ENCODE measurements around the gene RTN4.
A peak's percentile ranks its signal among the peaks of the same experiment; 100 is the strongest.

The RTN4 gene

GRCh38 chr2:54968561-54969218, 81.6 kb downstream of the RTN4 start:
- DNase-seq, result no peak

GRCh38 chr2:54967759-54968365, 82.4 kb downstream of the RTN4 start:
- DNase-seq, result no peak

- DNase-seq, result no peak
Observed at GRCh38 chr2:54967269-54967668, 83.0 kb downstream of the RTN4 start.

- no peak for DNase-seq
Observed at GRCh38 chr2:54966837-54967236, 83.4 kb downstream of the RTN4 start.

- DNase-seq, result no peak
Observed at GRCh38 chr2:54966165-54966832, 84.0 kb downstream of the RTN4 start.

- DNase-seq, result no peak
Observed at GRCh38 chr2:54965425-54965824, 84.8 kb downstream of the RTN4 start.

GRCh38 chr2:54964816-54965215, 85.4 kb downstream of the RTN4 start:
- DNase-seq, result peak in 1 of 2 donors; percentile 54

- DNase-seq, result no peak
Observed at GRCh38 chr2:54964271-54964670, 86.0 kb downstream of the RTN4 start.

- DNase-seq, result no peak
Observed at GRCh38 chr2:54963476-54963875, 86.8 kb downstream of the RTN4 start.

- no peak for DNase-seq
Observed at GRCh38 chr2:54962935-54963440, 87.3 kb downstream of the RTN4 start.

GRCh38 chr2:54962511-54962910, 87.7 kb downstream of the RTN4 start:
- no peak for DNase-seq

- DNase-seq, result no peak
Observed at GRCh38 chr2:54960164-54960563, 90.1 kb downstream of the RTN4 start.

- DNase-seq, result peak in 1 of 2 donors; percentile 26
Observed at GRCh38 chr2:54958717-54959371, 91.4 kb downstream of the RTN4 start.

- no peak for DNase-seq
Observed at GRCh38 chr2:54957321-54957999, 92.8 kb downstream of the RTN4 start.

- no peak for DNase-seq
Observed at GRCh38 chr2:54956111-54956627, 94.1 kb downstream of the RTN4 start.

GRCh38 chr2:54955358-54956110, 94.7 kb downstream of the RTN4 start:
- no peak for DNase-seq

- DNase-seq, result no peak
Observed at GRCh38 chr2:54954705-54955357, 95.4 kb downstream of the RTN4 start.

GRCh38 chr2:54954158-54954557, 96.1 kb downstream of the RTN4 start:
- DNase-seq, result no peak

GRCh38 chr2:54952978-54953456, 97.2 kb downstream of the RTN4 start:
- peak in 1 of 2 donors; percentile 17 for DNase-seq

- no peak for DNase-seq
Observed at GRCh38 chr2:54952425-54952824, 97.8 kb downstream of the RTN4 start.

- no peak for DNase-seq
Observed at GRCh38 chr2:54950811-54951210, 99.4 kb downstream of the RTN4 start.
